Loucy (cell line): ENCODE data around the gene MSANTD7.

Experiments
- H2AFZ ChIP-seq: fragments of 200-600 bp; sonication (generic); 2 replicates; pipeline ENCODE4 v1.6.0; 2016; ENCODE audit warnings: antibody characterized with exemption, mild to moderate bottlenecking, low read length, moderate library complexity
- H3F3A ChIP-seq: fragments of 200-600 bp; 2 replicates; pipeline ENCODE4 v1.6.0; 2016; ENCODE audit warnings: antibody characterized with exemption, low read depth, mild to moderate bottlenecking
- H3K27me3 ChIP-seq: fragments of 200-600 bp; sonication (generic); 2 replicates; pipeline ENCODE4 v1.6.1; 2014; ENCODE audit warnings: low read length, mild to moderate bottlenecking; ENCODE audit not compliant: insufficient read depth, poor library complexity, severe bottlenecking
- H3K36me3 ChIP-seq: fragments of 200-600 bp; sonication (generic); 2 replicates; pipeline ENCODE4 v1.6.1; 2016; ENCODE audit warnings: low read length; ENCODE audit not compliant: insufficient read depth
- H3K4me1 ChIP-seq: fragments of 200-600 bp; sonication (generic); 2 replicates; pipeline ENCODE4 v1.5.1; 2014; ENCODE audit warnings: low read length, mild to moderate bottlenecking; ENCODE audit not compliant: insufficient read depth, poor library complexity, severe bottlenecking
- H3K4me2 ChIP-seq: fragments of 200-600 bp; sonication (generic); 2 replicates; pipeline ENCODE4 v1.6.0; 2014; ENCODE audit warnings: antibody characterized with exemption, low read length, low read depth, mild to moderate bottlenecking; ENCODE audit not compliant: poor library complexity, severe bottlenecking
- H3K4me3 ChIP-seq: fragments of 200-600 bp; sonication (generic); 2 replicates; pipeline ENCODE4 v1.5.1; 2014; ENCODE audit warnings: low read length, mild to moderate bottlenecking, mixed read lengths; ENCODE audit not compliant: poor library complexity, severe bottlenecking
- H3K79me2 ChIP-seq: fragments of 200-600 bp; sonication (generic); 2 replicates; pipeline ENCODE4 v1.6.1; 2014; ENCODE audit warnings: low read length; ENCODE audit not compliant: insufficient read depth
- H3K9ac ChIP-seq: fragments of 200-600 bp; sonication (generic); 2 replicates; pipeline ENCODE4 v1.6.0; 2014; ENCODE audit warnings: mild to moderate bottlenecking, low read depth, low read length, moderate library complexity; ENCODE audit not compliant: poor library complexity, severe bottlenecking
- H3K9me2 ChIP-seq: fragments of 200-600 bp; sonication (generic); replicated peaks from 2 replicates; pipeline ENCODE4 v1.6.1; 2016; ENCODE audit warnings: low read depth, low read length, mixed read lengths
- H3K9me3 ChIP-seq: fragments of 200-600 bp; sonication (generic); 2 replicates; pipeline ENCODE4 v1.6.1; 2014; ENCODE audit warnings: mild to moderate bottlenecking, antibody characterized with exemption, low read length, low read depth; ENCODE audit not compliant: insufficient read depth
- H4K20me1 ChIP-seq: fragments of 200-600 bp; sonication (generic); 2 replicates; pipeline ENCODE4 v1.6.0; 2014; ENCODE audit warnings: antibody characterized with exemption, low read length, mild to moderate bottlenecking; ENCODE audit not compliant: insufficient read depth, poor library complexity, severe bottlenecking
- EZH2phosphoT487 ChIP-seq: fragments of 200-600 bp; IDR thresholded peaks from 2 replicates; pipeline ENCODE4 v1.6.1; 2018; ENCODE audit warnings: antibody characterized with exemption, mild to moderate bottlenecking, moderate library complexity, borderline replicate concordance
- TF ChIP-seq, protein P1 (sequence below): fragments of 200-600 bp; sonication (generic); conservative IDR thresholded peaks from 2 replicates; pipeline ENCODE4 v1.5.1; 2014; ENCODE audit warnings: mild to moderate bottlenecking, antibody characterized with exemption, low read length

MSANTD7 gene

DNA sequence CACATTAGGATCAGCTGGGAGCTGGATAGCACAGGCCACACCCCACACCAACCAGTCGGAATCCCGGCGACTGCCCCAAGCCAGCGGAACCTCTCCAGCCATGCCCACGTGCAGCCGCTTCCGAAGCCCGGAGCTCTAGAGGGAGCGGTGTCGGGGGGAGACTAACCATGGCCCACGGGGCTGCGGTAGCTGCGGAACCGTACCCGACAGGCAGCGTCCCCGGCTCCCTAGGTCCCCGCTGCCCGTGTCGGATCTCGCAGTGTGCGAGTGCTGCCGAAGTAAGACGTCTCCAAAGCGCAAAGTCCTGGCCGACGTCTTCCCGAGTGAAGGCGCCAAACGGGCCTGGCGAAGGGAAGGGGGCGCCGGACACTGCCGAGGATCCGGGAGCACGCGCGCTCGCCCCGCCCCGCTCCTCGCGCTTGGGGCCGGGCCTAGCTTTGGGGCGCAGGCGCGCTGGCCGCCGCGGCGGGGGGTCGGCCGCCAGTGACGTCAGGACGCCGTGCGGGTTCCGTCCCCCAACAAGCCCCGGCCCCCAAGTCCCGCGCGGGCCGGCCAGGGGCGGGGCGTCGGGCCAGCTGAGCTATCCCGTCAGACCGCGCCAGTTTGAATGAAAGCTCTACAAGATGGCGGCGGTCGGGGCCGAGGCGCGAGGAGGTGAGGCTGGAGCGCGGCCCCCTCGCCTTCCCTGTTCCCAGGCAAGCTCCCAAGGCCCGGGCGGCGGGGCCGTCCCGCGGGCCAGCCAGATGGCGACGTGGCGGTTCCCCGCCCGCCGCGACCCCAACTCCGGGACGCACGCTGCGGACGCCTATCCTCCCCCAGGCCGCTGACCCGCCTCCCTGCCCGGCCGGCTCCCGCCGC lies 40.4 kb downstream of the MSANTD7 start, which contains the start of gene SUV39H2:
Gene SUV39H2, plus strand, starts transcription at position 601 of the 858 bp plus-strand sequence. Its CDS starts 23 bp downstream, at position 624.
- Histone ChIP-seq H3K4me3 (peak within 1 kb of the TSS; percentile 92), H3K36me3 (no peaks in the 10 kb centered on the region), H3K9ac (peak within 1 kb of the TSS; percentile 97), H4K20me1 (peaks cover 48% of the 10 kb centered on the region), H2AFZ (peak within 1 kb of the TSS; percentile 89), H3K4me2 (peak within 1 kb of the TSS; percentile 87), H3K9me2 (no peaks in the 10 kb centered on the region), H3K27me3 (no peaks in the 10 kb centered on the region), H3K9me3 (no peaks in the 10 kb centered on the region), H3K79me2 (peaks cover 82% of the 10 kb centered on the region), H3F3A (peaks cover 2% of the 10 kb centered on the region; the same call in 1 of the 2 replicates), H3K4me1 (peaks cover 55% of the 10 kb centered on the region)
- no peak for TF ChIP-seq EZH2phosphoT487
- TF ChIP-seq, protein P1, sequence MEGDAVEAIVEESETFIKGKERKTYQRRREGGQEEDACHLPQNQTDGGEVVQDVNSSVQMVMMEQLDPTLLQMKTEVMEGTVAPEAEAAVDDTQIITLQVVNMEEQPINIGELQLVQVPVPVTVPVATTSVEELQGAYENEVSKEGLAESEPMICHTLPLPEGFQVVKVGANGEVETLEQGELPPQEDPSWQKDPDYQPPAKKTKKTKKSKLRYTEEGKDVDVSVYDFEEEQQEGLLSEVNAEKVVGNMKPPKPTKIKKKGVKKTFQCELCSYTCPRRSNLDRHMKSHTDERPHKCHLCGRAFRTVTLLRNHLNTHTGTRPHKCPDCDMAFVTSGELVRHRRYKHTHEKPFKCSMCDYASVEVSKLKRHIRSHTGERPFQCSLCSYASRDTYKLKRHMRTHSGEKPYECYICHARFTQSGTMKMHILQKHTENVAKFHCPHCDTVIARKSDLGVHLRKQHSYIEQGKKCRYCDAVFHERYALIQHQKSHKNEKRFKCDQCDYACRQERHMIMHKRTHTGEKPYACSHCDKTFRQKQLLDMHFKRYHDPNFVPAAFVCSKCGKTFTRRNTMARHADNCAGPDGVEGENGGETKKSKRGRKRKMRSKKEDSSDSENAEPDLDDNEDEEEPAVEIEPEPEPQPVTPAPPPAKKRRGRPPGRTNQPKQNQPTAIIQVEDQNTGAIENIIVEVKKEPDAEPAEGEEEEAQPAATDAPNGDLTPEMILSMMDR: no peak

DNA sequence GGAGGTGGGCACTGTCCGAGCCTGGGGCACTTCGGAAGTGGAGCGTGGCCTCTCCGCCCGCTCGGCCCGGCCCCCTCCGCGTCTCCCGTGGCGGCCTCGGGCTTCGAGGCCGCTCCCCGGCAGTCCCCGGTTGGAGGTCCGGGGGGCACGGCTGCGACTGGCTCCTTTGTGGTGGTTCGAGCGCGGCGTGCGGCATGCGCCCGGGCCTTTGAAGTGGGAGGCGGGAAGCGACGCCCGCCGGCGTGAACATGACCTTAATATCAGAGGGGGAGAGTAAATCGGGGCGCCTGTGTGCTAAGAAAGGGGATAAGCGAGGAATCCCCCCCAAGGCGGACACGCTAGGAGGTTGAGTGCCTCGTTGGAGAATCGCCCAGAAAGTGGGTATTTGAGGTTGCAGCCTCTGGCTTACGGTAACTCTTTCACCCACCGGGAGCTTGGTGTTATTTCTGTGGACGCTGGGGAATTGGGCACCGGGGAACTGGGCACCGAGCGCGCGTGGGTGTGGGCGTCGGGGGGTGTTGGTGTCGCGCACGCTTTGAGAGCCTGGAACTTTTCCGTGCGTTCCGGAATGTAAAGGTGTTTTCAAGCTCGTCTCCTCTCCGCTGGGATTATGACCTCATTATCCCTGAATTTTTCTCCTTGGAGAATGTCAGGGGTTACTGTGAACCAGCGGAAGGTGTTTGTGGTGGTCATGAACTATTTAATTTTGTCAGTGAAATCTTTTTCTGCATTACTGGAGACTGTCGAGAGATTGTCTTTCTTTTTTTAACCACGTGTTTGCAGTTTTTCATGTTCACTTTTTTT lies 41.2 kb downstream of the MSANTD7 start:
- TF ChIP-seq, protein P1: no peak
- no peak for TF ChIP-seq EZH2phosphoT487
- H3K79me2 ChIP-seq: peaks cover 91% of the 10 kb centered on the region
- no peaks in the 10 kb centered on the region for H3K36me3 ChIP-seq
- no peaks in the 10 kb centered on the region for H3K27me3 ChIP-seq
- peak overlapping the region; percentile 76 for H3K4me2 ChIP-seq
- peak overlapping the region; percentile 75 for H2AFZ ChIP-seq
- H3F3A ChIP-seq: no peaks in the 10 kb centered on the region
- H3K9ac ChIP-seq: peak overlapping the region; percentile 97
- peaks cover 55% of the 10 kb centered on the region for H3K4me1 ChIP-seq
- peaks cover 56% of the 10 kb centered on the region for H4K20me1 ChIP-seq
- no peaks in the 10 kb centered on the region for H3K9me3 ChIP-seq
- H3K4me3 ChIP-seq: peak overlapping the region; percentile 92
- no peaks in the 10 kb centered on the region for H3K9me2 ChIP-seq

DNA sequence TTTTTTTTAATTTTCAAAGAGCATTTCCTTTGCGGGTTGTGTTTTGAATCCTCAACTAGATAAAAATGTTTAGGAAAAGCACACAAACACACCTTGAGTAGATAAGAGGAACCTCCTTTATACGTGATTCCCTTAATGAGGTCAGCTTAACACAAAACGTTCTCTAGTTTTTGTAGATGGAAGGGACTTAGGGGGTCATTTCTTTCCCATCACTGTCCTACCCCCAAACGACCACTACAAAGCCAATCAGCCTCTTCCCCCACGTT lies 41.8 kb downstream of the MSANTD7 start:
- no peaks in the 10 kb centered on the region for H3K27me3 ChIP-seq
- no peaks in the 10 kb centered on the region for H3K9me2 ChIP-seq
- peaks cover 95% of the 10 kb centered on the region for H3K79me2 ChIP-seq
- H3K9ac ChIP-seq: peak overlapping the region; percentile 97
- peaks cover 55% of the 10 kb centered on the region for H3K4me1 ChIP-seq
- H3K4me3 ChIP-seq: peak overlapping the region; percentile 92
- H2AFZ ChIP-seq: no peak overlapping the region
- H3K9me3 ChIP-seq: no peaks in the 10 kb centered on the region
- H4K20me1 ChIP-seq: peaks cover 61% of the 10 kb centered on the region
- H3K4me2 ChIP-seq: peak overlapping the region; percentile 76
- H3K36me3 ChIP-seq: no peaks in the 10 kb centered on the region
- H3F3A ChIP-seq: no peaks in the 10 kb centered on the region
- TF ChIP-seq, protein P1: no peak
- TF ChIP-seq EZH2phosphoT487: no peak
